Neural cell (in vitro differentiated cells): Measurements from ENCODE around the gene TRNAU1AP. TPM values are rescaled to one million over a fixed set of nuclear protein-coding genes. Genes with fewer than 3 reads are reported as not detected.

Experiments
- H2AFZ ChIP-seq: fragments of 200-600, 300-800 bp; sonication (generic), shearing (Covaris generic); 2 replicates; pipeline ENCODE4 v1.6.0; 2014; ENCODE audit warnings: low read depth, mild to moderate bottlenecking, antibody characterized with exemption, low read length, moderate library complexity
- H3F3A ChIP-seq: fragments of 200-600 bp; shearing (Covaris generic); 2 replicates; pipeline ENCODE4 v1.6.1; 2016; ENCODE audit warnings: mild to moderate bottlenecking, moderate library complexity, mixed read lengths, antibody characterized with exemption, low read length; ENCODE audit not compliant: insufficient read depth, poor library complexity, severe bottlenecking
- H3K27ac ChIP-seq: fragments of 200-600, 300-800 bp; sonication (generic), shearing (Covaris generic); 2 replicates; pipeline ENCODE4 v1.5.1; 2014; ENCODE audit warnings: mild to moderate bottlenecking, low read length, moderate library complexity
- H3K27me3 ChIP-seq: fragments of 300-800, 200-600 bp; sonication (generic), shearing (Covaris generic); 2 replicates; pipeline ENCODE4 v1.6.0; 2014; ENCODE audit warnings: mild to moderate bottlenecking, low read depth, low read length, moderate library complexity; ENCODE audit not compliant: insufficient read depth
- H3K36me3 ChIP-seq: fragments of 300-800, 200-600 bp; sonication (generic), shearing (Covaris generic); 2 replicates; pipeline ENCODE4 v1.5.1; 2014; ENCODE audit warnings: mild to moderate bottlenecking, antibody characterized with exemption, low read length, moderate library complexity; ENCODE audit not compliant: insufficient read depth
- H3K4me2 ChIP-seq: fragments of 300-800, 200-600 bp; sonication (generic), shearing (Covaris generic); 2 replicates; pipeline ENCODE4 v1.6.0; 2014; ENCODE audit warnings: mild to moderate bottlenecking, low read length
- H3K4me3 ChIP-seq: fragments of 300-800, 200-600 bp; sonication (generic), shearing (Covaris generic); 2 replicates; pipeline ENCODE4 v1.5.1; 2014; ENCODE audit warnings: mild to moderate bottlenecking, low read length, moderate library complexity
- H3K79me2 ChIP-seq: fragments of 200-600 bp; shearing (Covaris generic); replicated peaks from 2 replicates; pipeline ENCODE4 v1.6.0; 2014; ENCODE audit warnings: mild to moderate bottlenecking, low read length, moderate library complexity; ENCODE audit not compliant: insufficient read depth
- H3K9ac ChIP-seq: fragments of 300-800, 200-600 bp; sonication (generic), shearing (Covaris generic); 2 replicates; pipeline ENCODE4 v1.6.1; 2016; ENCODE audit warnings: mild to moderate bottlenecking, low read length, mixed read lengths
- H3K9me2 ChIP-seq: fragments of 200-600 bp; shearing (Covaris generic); 2 replicates; pipeline ENCODE4 v1.6.1; 2016; ENCODE audit warnings: mild to moderate bottlenecking, low read length, mixed read lengths; ENCODE audit not compliant: insufficient read depth
- H3K9me3 ChIP-seq: fragments of 200-600, 300-800 bp; sonication (generic), shearing (Covaris generic); 2 replicates; pipeline ENCODE4 v1.6.1; 2016; ENCODE audit warnings: mild to moderate bottlenecking, mixed run types, low read length, moderate library complexity, mixed read lengths
- H4K20me1 ChIP-seq: fragments of 200-600 bp; shearing (Covaris generic); 2 replicates; pipeline ENCODE4 v1.6.1; 2016; ENCODE audit warnings: mild to moderate bottlenecking, mixed run types; ENCODE audit not compliant: insufficient read depth
- EP300 ChIP-seq: fragments of 450-650 bp; conservative IDR thresholded peaks from 2 replicates; pipeline ENCODE4 v1.6.1; 2014; ENCODE audit warnings: antibody characterized with exemption, mild to moderate bottlenecking, moderate library complexity; ENCODE audit not compliant: poor library complexity, severe bottlenecking
- EZH2 ChIP-seq: fragments of 200-600, 300-800 bp; shearing (Covaris generic), sonication (generic); IDR thresholded peaks from 2 replicates; pipeline ENCODE4 v1.6.1; 2014; ENCODE audit warnings: antibody characterized with exemption, low read length, borderline replicate concordance, mild to moderate bottlenecking; ENCODE audit not compliant: insufficient read depth, poor library complexity, severe bottlenecking
- MXI1 ChIP-seq: fragments of 450-650 bp; conservative IDR thresholded peaks from 2 replicates; pipeline ENCODE4 v1.6.1; 2014; ENCODE audit warnings: antibody characterized with exemption, mild to moderate bottlenecking; ENCODE audit not compliant: poor library complexity, severe bottlenecking
- RAD21 ChIP-seq: fragments of 450-650 bp; conservative IDR thresholded peaks from 2 replicates; pipeline ENCODE4 v1.6.1; 2014; ENCODE audit warnings: antibody characterized with exemption, mild to moderate bottlenecking, moderate library complexity
- SMC3 ChIP-seq: fragments of 450-650 bp; conservative IDR thresholded peaks from 2 replicates; pipeline ENCODE4 v1.6.1; 2014; ENCODE audit warnings: antibody characterized with exemption, mild to moderate bottlenecking, moderate library complexity; ENCODE audit not compliant: poor library complexity
- TAF1 ChIP-seq: IDR thresholded peaks from 2 replicates; pipeline ENCODE4 v1.6.1; 2012; ENCODE audit warnings: low read depth
- polyA plus RNA-seq: library from polyadenylated mRNA; depleted of rRNA; stranded (reverse); fragments of >200 nt; gene quantifications from 2 replicates; pipeline ENCODE4 v1.2.3, GENCODE V29; 2014
- TF ChIP-seq, protein P1 (sequence below): IDR thresholded peaks from 2 replicates; pipeline ENCODE4 v1.6.1; 2012; ENCODE audit warnings: borderline replicate concordance
- TF ChIP-seq, protein P2 (sequence below): fragments of 450-650 bp; IDR thresholded peaks from 2 replicates; pipeline ENCODE4 v1.5.1; 2014; ENCODE audit warnings: antibody characterized with exemption, mild to moderate bottlenecking, moderate library complexity; ENCODE audit not compliant: poor library complexity, severe bottlenecking

The TRNAU1AP gene
- polyA plus RNA-seq, 1 donor from 2014 or later, result 91.6 TPM

GRCh38 chr1:28578696-28579218 lies 25.9 kb downstream of the TRNAU1AP start:
- Histone ChIP-seq H3F3A (no peaks in the 10 kb centered on the region), H3K9ac (no peak overlapping the region), H3K4me3 (no peak overlapping the region), H3K4me2 (no peak overlapping the region), H3K79me2 (peaks cover 17% of the 10 kb centered on the region), H3K9me3 (no peaks in the 10 kb centered on the region), H2AFZ (no peak overlapping the region), H4K20me1 (no peaks in the 10 kb centered on the region), H3K27me3 (no peaks in the 10 kb centered on the region), H3K36me3 (no peaks in the 10 kb centered on the region), H3K9me2 (no peaks in the 10 kb centered on the region), H3K27ac (no peak overlapping the region)
- no peak for TF ChIP-seq MXI1
- TF ChIP-seq, protein P1, sequence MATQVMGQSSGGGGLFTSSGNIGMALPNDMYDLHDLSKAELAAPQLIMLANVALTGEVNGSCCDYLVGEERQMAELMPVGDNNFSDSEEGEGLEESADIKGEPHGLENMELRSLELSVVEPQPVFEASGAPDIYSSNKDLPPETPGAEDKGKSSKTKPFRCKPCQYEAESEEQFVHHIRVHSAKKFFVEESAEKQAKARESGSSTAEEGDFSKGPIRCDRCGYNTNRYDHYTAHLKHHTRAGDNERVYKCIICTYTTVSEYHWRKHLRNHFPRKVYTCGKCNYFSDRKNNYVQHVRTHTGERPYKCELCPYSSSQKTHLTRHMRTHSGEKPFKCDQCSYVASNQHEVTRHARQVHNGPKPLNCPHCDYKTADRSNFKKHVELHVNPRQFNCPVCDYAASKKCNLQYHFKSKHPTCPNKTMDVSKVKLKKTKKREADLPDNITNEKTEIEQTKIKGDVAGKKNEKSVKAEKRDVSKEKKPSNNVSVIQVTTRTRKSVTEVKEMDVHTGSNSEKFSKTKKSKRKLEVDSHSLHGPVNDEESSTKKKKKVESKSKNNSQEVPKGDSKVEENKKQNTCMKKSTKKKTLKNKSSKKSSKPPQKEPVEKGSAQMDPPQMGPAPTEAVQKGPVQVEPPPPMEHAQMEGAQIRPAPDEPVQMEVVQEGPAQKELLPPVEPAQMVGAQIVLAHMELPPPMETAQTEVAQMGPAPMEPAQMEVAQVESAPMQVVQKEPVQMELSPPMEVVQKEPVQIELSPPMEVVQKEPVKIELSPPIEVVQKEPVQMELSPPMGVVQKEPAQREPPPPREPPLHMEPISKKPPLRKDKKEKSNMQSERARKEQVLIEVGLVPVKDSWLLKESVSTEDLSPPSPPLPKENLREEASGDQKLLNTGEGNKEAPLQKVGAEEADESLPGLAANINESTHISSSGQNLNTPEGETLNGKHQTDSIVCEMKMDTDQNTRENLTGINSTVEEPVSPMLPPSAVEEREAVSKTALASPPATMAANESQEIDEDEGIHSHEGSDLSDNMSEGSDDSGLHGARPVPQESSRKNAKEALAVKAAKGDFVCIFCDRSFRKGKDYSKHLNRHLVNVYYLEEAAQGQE, result no peak
- no peak for TF ChIP-seq RAD21
- TF ChIP-seq EZH2, result no peak
- no peak for TF ChIP-seq TAF1
- no peak for TF ChIP-seq EP300
- TF ChIP-seq, protein P2, sequence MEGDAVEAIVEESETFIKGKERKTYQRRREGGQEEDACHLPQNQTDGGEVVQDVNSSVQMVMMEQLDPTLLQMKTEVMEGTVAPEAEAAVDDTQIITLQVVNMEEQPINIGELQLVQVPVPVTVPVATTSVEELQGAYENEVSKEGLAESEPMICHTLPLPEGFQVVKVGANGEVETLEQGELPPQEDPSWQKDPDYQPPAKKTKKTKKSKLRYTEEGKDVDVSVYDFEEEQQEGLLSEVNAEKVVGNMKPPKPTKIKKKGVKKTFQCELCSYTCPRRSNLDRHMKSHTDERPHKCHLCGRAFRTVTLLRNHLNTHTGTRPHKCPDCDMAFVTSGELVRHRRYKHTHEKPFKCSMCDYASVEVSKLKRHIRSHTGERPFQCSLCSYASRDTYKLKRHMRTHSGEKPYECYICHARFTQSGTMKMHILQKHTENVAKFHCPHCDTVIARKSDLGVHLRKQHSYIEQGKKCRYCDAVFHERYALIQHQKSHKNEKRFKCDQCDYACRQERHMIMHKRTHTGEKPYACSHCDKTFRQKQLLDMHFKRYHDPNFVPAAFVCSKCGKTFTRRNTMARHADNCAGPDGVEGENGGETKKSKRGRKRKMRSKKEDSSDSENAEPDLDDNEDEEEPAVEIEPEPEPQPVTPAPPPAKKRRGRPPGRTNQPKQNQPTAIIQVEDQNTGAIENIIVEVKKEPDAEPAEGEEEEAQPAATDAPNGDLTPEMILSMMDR, result no peak
- no peak for TF ChIP-seq SMC3

DNA sequence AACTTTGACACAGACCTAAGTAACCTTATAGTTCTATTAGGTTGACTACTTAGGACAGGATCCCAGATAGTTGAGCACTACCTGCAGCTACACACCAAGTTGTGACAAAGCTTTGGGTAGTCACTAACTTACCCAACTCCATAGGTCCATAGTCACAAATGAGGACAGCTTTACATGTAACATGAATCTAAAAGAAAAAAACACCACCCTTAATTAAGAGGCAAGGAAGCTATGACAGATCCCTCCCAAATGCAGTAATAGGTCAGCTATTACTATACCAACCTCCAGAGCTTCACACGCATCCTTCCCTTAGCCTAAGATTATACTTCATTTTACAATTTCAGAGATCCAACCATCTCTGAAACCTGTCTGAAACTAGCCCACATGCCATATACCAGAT lies 26.5 kb downstream of the TRNAU1AP start:
- no peak for TF ChIP-seq MXI1
- no peak for TF ChIP-seq SMC3
- H3K4me2 ChIP-seq, result peak overlapping the region; percentile 52
- H3K9me3 ChIP-seq, result no peaks in the 10 kb centered on the region
- H2AFZ ChIP-seq, result no peak overlapping the region
- no peaks in the 10 kb centered on the region for H3F3A ChIP-seq
- H3K9ac ChIP-seq, result no peak overlapping the region
- no peaks in the 10 kb centered on the region for H4K20me1 ChIP-seq
- no peak overlapping the region for H3K27ac ChIP-seq
- H3K4me3 ChIP-seq, result peak overlapping the region; percentile 90
- H3K36me3 ChIP-seq, result no peaks in the 10 kb centered on the region
- H3K79me2 ChIP-seq, result peaks cover 17% of the 10 kb centered on the region
- no peaks in the 10 kb centered on the region for H3K27me3 ChIP-seq
- no peaks in the 10 kb centered on the region for H3K9me2 ChIP-seq
